Stomach (tissue), 4 donors: ENCODE results near the gene SPIRE2.

Experiments used
- POLR2A ChIP-seq, 4 donors: fragments of 450-650 bp; IDR thresholded peaks; one replicate each; pipeline ENCODE4 v1.6.1; 2016; ENCODE audit warnings: antibody characterized with exemption in 4 of 4, control low read depth in 2 of 4, mild to moderate bottlenecking in 1 of 4, moderate library complexity in 1 of 4
- POLR2AphosphoS5 ChIP-seq, 3 donors: sonication (generic); formaldehyde crosslinking; IDR thresholded peaks; one replicate each; pipeline ENCODE4 v1.6.1; 2016; ENCODE audit warnings: antibody characterized with exemption in 3 of 3

GRCh38 chr16:89898201-89898967 lies 70.1 kb downstream of the SPIRE2 start:
- TF ChIP-seq POLR2A (IDR thresholded peaks at IDR 0.05) (no peak), POLR2AphosphoS5 (IDR thresholded peaks at IDR 0.05) (no peak)
